CD8-positive, alpha-beta memory T cell (primary cell): ENCODE results near the gene SPOCK1. TPM values are rescaled to one million over a fixed set of nuclear protein-coding genes. Genes with fewer than 3 reads are reported as not detected.

Experiments used
- CTCF ChIA-PET: fragments of 350-600 bp; sonication (Branson Sonifier 250); formaldehyde crosslinking; loops from one replicate; lab custom pipeline; 2021; ENCODE audit warnings: antibody characterized with exemption; lab: Charles Lee
- POLR2A ChIA-PET: fragments of 350-600 bp; sonication (Branson Sonifier 250); formaldehyde crosslinking; loops from one replicate; lab custom pipeline; 2021; ENCODE audit warnings: antibody characterized with exemption; lab: Charles Lee
- DNase-seq, 5 donors: peaks; one replicate each; pipeline versions ENCODE4 v3.0.0 to v3.0.0-alpha.2; 2020 to 2022; ENCODE audit warnings: mixed read lengths in 1 of 5
- H3K27ac ChIP-seq: one replicate; pipeline ENCODE4 v1.7.0; 2013; ENCODE audit warnings: low read depth, mild to moderate bottlenecking, low read length, moderate library complexity
- H3K27me3 ChIP-seq: 2 replicates; pipeline ENCODE4 v1.7.0; 2013; ENCODE audit warnings: low read length, mild to moderate bottlenecking; ENCODE audit not compliant: insufficient read depth, poor library complexity, severe bottlenecking
- H3K36me3 ChIP-seq: 2 replicates; pipeline ENCODE4 v1.7.0; 2013; ENCODE audit warnings: mild to moderate bottlenecking, low read length, moderate library complexity; ENCODE audit not compliant: insufficient read depth
- H3K4me1 ChIP-seq: 2 replicates; pipeline ENCODE4 v1.7.0; 2013; ENCODE audit warnings: mild to moderate bottlenecking, low read length, moderate library complexity; ENCODE audit not compliant: insufficient read depth
- H3K4me3 ChIP-seq: 2 replicates; pipeline ENCODE4 v1.7.0; 2013; ENCODE audit warnings: mild to moderate bottlenecking, low read length
- H3K9me3 ChIP-seq: 2 replicates; pipeline ENCODE4 v1.7.0; 2013; ENCODE audit warnings: mild to moderate bottlenecking, low read length
- H3K27ac Mint-ChIP-seq, 8 donors: one replicate each; pipeline ENCODE4 v1.8.0; 2020 to 2021; ENCODE audit warnings: mixed read lengths in 8 of 8, mild to moderate bottlenecking in 6 of 8, inconsistent platforms in 3 of 8, moderate library complexity in 3 of 8
- H3K27me3 Mint-ChIP-seq, 2 donors: one replicate each; pipeline ENCODE4 v1.8.0; 2020 to 2021; ENCODE audit warnings: mixed read lengths in 2 of 2, mild to moderate bottlenecking in 1 of 2, moderate library complexity in 1 of 2
- H3K36me3 Mint-ChIP-seq, 3 donors: one replicate each; pipeline ENCODE4 v1.8.0; 2020 to 2021; ENCODE audit warnings: mixed read lengths in 3 of 3, inconsistent platforms in 1 of 3, mild to moderate bottlenecking in 1 of 3
- H3K4me1 Mint-ChIP-seq, 3 donors: one replicate each; pipeline ENCODE4 v1.8.0; 2020 to 2021; ENCODE audit warnings: mixed read lengths in 3 of 3, inconsistent platforms in 1 of 3, mild to moderate bottlenecking in 1 of 3
- H3K4me3 Mint-ChIP-seq, 7 donors: one replicate each; pipeline ENCODE4 v1.8.0; 2020 to 2021; ENCODE audit warnings: mixed read lengths in 7 of 7, mild to moderate bottlenecking in 6 of 7, moderate library complexity in 4 of 7, inconsistent platforms in 2 of 7
- H3K9me3 Mint-ChIP-seq, 5 donors: one replicate each; pipeline ENCODE4 v1.8.0; 2020 to 2022; ENCODE audit warnings: mixed read lengths in 5 of 5, mild to moderate bottlenecking in 3 of 5, moderate library complexity in 2 of 5, inconsistent platforms in 1 of 5
- polyA plus RNA-seq: library from polyadenylated mRNA; unstranded; fragments of 300-500 nt; fragmentation: Illumina TruSeq; gene quantifications from one replicate; pipeline ENCODE4 v1.2.3, GENCODE V29; 2021
- total RNA-seq, 2 experiments: library from RNA; stranded (reverse); gene quantifications; one replicate each; pipeline ENCODE4 v1.2.3, GENCODE V29; 2021

The SPOCK1 gene
- total and polyA plus RNA-seq, 3 experiments from 2014 or later = not detected

DNA sequence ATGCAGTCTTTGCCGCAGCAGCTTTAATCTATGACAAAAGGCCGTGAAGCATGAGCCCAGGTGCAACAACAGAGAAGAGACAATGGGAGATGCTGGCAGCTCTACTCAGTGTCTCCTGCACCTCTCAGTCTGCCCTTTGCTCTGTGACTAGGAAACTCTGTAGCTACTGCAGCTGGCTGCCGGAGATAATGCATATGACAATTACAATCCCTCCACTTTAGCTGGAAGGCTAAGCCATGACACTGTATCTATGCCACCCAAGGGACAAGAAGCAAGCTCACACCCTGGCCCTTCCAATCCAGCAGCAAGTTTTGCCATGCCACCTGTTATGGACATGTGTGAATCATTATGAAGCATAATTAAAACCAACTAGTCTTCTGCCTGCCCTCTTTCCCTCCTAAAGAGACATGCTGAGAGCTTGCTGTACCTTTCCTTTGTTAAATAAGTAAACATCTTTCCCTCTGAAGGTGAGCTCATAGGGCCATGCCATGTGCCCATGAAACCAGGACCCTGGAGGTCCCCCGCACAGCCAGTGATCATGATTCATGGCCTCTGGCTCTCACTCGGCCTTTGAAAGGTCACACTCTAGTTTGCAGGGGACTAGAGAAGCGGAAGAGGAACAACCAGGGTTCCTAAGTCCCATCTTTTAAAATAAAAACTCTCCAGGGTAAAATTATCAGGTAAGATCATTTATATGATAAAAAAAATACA, 219.4 kb downstream of the SPOCK1 start:
- no peaks in the 10 kb centered on the region for H3K36me3 Mint-ChIP-seq
- CTCF ChIA-PET = no interaction called here

DNA sequence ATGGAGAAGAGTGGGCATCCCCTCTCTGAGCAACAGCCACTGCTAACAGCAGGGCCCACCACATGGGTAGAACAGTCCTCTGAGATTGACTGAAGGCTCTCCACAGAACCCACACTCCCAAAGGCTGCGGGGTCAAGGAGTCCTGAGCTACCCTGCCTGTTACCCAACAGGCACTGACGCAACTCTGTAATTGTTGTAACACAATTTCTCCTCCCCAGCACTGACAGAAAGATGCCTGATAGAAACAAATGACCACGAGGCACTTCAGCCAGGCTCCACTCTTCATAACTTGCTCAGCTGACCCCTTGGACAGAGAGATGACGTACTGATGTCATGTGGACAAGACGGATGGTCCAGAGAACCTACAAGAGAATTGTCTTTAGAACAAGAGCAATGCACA, 220.7 kb downstream of the SPOCK1 start:
- H3K9me3 ChIP-seq = no peaks in the 10 kb centered on the region
- no peak for DNase-seq
- CTCF ChIA-PET = no interaction called here
- no peak overlapping the region for H3K27ac ChIP-seq
- no peak overlapping the region for H3K4me3 ChIP-seq
- H3K27me3 Mint-ChIP-seq = no peaks in the 10 kb centered on the region
- POLR2A ChIA-PET = no interaction called here
- H3K4me1 ChIP-seq = no peaks in the 10 kb centered on the region
- no peak overlapping the region for H3K27ac Mint-ChIP-seq
- no peaks in the 10 kb centered on the region for H3K36me3 Mint-ChIP-seq
- H3K9me3 Mint-ChIP-seq = peaks cover 0 to 1% (median 0%) of the 10 kb centered on the region in 5 donors
- no peaks in the 10 kb centered on the region for H3K4me1 Mint-ChIP-seq
- no peaks in the 10 kb centered on the region for H3K27me3 ChIP-seq
- no peak overlapping the region for H3K4me3 Mint-ChIP-seq
- no peaks in the 10 kb centered on the region for H3K36me3 ChIP-seq

More for the DNA sequence above, 219.4 kb downstream of the SPOCK1 start:
- no peak overlapping the region for H3K27ac Mint-ChIP-seq
- Histone ChIP-seq H3K36me3 (no peaks in the 10 kb centered on the region), H3K27me3 (no peaks in the 10 kb centered on the region), H3K4me1 (no peaks in the 10 kb centered on the region), H3K4me3 (no peak overlapping the region), H3K9me3 (no peaks in the 10 kb centered on the region), H3K27ac (no peak overlapping the region)
- no peak overlapping the region for H3K4me3 Mint-ChIP-seq
- no peaks in the 10 kb centered on the region for H3K27me3 Mint-ChIP-seq
- no peaks in the 10 kb centered on the region for H3K4me1 Mint-ChIP-seq
- no peak for DNase-seq
- POLR2A ChIA-PET = no interaction called here
- peaks cover 0 to 1% (median 0%) of the 10 kb centered on the region in 5 donors for H3K9me3 Mint-ChIP-seq

DNA sequence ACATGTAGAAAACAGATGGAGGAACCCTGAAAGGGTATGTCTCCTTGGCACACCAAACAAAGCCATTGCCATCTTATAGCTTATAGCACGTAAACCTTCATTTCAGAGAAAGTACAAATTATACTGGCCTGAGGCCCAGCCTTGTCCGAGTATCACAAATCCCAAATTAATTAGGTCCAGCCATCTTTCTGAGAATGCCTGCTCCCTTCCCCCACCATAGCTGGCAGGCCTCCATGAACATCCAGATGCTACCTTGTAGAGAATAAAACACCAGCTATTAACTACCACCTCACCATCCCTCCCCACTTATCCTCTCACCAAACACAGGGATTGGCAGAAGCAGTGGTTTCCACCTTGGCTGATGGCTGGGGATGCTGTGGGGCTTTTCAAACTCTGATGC, 224.0 kb downstream of the SPOCK1 start:
- Histone ChIP-seq H3K27me3 (no peaks in the 10 kb centered on the region), H3K36me3 (no peaks in the 10 kb centered on the region), H3K4me1 (no peaks in the 10 kb centered on the region), H3K4me3 (no peak overlapping the region), H3K27ac (no peak overlapping the region), H3K9me3 (no peaks in the 10 kb centered on the region)
- POLR2A ChIA-PET = no interaction called here
- H3K4me1 Mint-ChIP-seq = no peaks in the 10 kb centered on the region
- no peaks in the 10 kb centered on the region for H3K36me3 Mint-ChIP-seq
- CTCF ChIA-PET = interaction anchor here (0.5 kb wide), 1 partner anchor 27 kb away, joined by 4 read pairs; no protein-coding TSS in a partner anchor
- H3K27me3 Mint-ChIP-seq = peaks cover 0 to under 1% of the 10 kb centered on the region in 2 donors
- no peak overlapping the region for H3K27ac Mint-ChIP-seq
- DNase-seq = no peak
- no peak overlapping the region for H3K4me3 Mint-ChIP-seq
- peaks cover 0 to 1% (median 0%) of the 10 kb centered on the region in 5 donors for H3K9me3 Mint-ChIP-seq

DNA sequence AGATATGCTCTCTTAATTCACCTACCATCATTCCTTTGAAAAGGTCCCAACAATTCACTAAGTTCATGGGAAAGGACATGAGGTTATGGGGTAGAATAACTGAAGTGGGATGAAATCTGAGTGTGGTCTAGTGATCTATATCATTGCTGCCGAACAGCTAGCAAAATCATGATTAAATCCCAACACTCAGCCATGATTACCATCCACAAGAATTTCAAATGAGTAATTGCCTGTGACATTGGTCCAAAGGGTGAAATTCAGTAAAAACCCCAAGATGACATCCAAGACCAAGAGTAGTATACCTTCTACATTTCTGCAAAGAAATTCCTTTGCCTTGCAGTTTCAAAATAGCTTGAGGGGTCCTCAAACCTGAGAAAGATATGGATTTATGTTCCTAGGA, 225.6 kb downstream of the SPOCK1 start:
- no peaks in the 10 kb centered on the region for H3K36me3 ChIP-seq
- H3K4me3 ChIP-seq = no peak overlapping the region
- H3K27me3 Mint-ChIP-seq = peaks cover 0 to 3% of the 10 kb centered on the region in 2 donors
- H3K36me3 Mint-ChIP-seq = no peaks in the 10 kb centered on the region
- H3K4me1 Mint-ChIP-seq = no peaks in the 10 kb centered on the region
- no peaks in the 10 kb centered on the region for H3K9me3 ChIP-seq
- ChIA-PET POLR2A (no interaction called here), CTCF (no interaction called here)
- no peak overlapping the region for H3K27ac Mint-ChIP-seq
- no peak for DNase-seq
- H3K27me3 ChIP-seq = no peaks in the 10 kb centered on the region
- no peak overlapping the region for H3K4me3 Mint-ChIP-seq
- peaks cover 0 to 1% (median 0%) of the 10 kb centered on the region in 5 donors for H3K9me3 Mint-ChIP-seq
- H3K27ac ChIP-seq = no peak overlapping the region
- H3K4me1 ChIP-seq = no peaks in the 10 kb centered on the region

DNA sequence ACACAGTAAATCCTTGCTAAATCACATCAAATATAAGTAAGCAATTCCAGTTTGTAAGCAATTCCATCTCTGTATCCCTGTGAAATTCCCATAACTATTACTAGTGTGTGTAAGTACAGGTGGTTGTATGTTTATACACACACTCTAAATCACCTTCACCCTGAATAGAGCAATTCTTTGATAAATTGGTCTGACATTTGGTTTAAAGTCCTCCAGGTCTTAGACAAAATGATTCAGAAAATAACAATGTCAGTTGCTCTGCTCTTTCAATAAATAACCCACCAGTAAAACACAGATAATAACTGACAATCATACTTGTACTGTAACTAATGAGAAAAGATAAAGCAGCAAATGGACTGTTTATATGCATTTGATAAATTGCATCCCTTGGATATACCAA, 226.3 kb downstream of the SPOCK1 start:
- H3K36me3 Mint-ChIP-seq = no peaks in the 10 kb centered on the region
- no peaks in the 10 kb centered on the region for H3K4me1 ChIP-seq
- no peak overlapping the region for H3K27ac Mint-ChIP-seq
- no peaks in the 10 kb centered on the region for H3K4me1 Mint-ChIP-seq
- H3K4me3 ChIP-seq = no peak overlapping the region
- no peak overlapping the region for H3K27ac ChIP-seq
- CTCF ChIA-PET = no interaction called here
- no peaks in the 10 kb centered on the region for H3K27me3 ChIP-seq
- POLR2A ChIA-PET = no interaction called here
- H3K4me3 Mint-ChIP-seq = no peak overlapping the region
- H3K9me3 Mint-ChIP-seq = peaks cover 0 to 1% (median 0%) of the 10 kb centered on the region in 5 donors
- H3K36me3 ChIP-seq = no peaks in the 10 kb centered on the region
- no peak for DNase-seq
- no peaks in the 10 kb centered on the region for H3K9me3 ChIP-seq
- peaks cover 0 to 3% of the 10 kb centered on the region in 2 donors for H3K27me3 Mint-ChIP-seq

DNA sequence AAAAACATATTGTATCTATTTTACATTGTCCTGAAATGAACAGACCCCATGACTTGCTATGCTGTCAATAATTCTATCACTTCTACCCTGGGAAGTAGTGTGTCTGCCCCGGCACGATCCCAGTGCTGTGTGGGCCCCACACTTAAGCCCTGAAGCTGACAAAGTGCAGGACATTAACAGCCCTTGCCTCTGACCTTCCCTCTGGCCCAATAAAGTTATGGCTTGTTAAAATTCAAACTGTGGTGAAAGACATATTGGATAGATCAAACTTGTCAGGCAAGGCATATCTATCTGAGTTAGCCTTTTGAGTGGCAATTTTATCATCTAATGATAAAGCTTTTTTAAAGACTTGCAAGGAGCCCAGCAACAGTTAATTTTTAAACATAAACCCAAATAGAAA, 229.2 kb downstream of the SPOCK1 start:
- Histone ChIP-seq H3K27ac (no peak overlapping the region), H3K27me3 (no peaks in the 10 kb centered on the region), H3K4me3 (no peak overlapping the region), H3K9me3 (no peaks in the 10 kb centered on the region), H3K4me1 (no peaks in the 10 kb centered on the region), H3K36me3 (no peaks in the 10 kb centered on the region)
- Mint-ChIP-seq H3K27me3 (peaks cover 2 to 3% of the 10 kb centered on the region in 2 donors), H3K4me3 (no peak overlapping the region), H3K4me1 (no peaks in the 10 kb centered on the region), H3K36me3 (no peaks in the 10 kb centered on the region), H3K27ac (no peak overlapping the region), H3K9me3 (no peaks in the 10 kb centered on the region)
- ChIA-PET POLR2A (no interaction called here), CTCF (no interaction called here)
- DNase-seq = no peak

DNA sequence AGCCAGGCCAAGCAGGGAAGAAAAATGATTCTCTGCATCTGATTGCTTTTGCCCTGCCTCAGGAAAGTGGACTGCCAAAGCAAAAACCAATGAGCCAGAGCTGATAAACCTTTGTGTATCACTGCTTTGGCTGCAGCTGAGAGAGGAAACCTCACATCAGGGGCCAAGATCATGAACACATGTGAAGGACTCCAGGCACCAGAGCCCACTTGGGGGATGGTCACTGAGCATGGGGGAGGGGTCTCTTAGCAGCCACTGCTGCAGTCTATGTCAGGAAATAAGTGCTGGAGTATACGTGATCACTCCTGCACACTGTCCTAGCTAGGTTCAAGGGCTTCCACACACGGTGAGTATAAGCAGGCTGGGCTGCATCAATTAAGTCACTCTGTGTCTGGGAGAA, 229.9 kb downstream of the SPOCK1 start:
- ChIA-PET POLR2A (no interaction called here), CTCF (no interaction called here)
- Mint-ChIP-seq H3K4me1 (no peaks in the 10 kb centered on the region), H3K36me3 (no peaks in the 10 kb centered on the region), H3K27ac (no peak overlapping the region), H3K27me3 (peaks cover 3% of the 10 kb centered on the region in 2 donors), H3K9me3 (peaks cover 0 to 3% (median 0%) of the 10 kb centered on the region in 5 donors), H3K4me3 (no peak overlapping the region)
- no peak for DNase-seq
- Histone ChIP-seq H3K27ac (no peak overlapping the region), H3K4me3 (no peak overlapping the region), H3K9me3 (no peaks in the 10 kb centered on the region), H3K36me3 (no peaks in the 10 kb centered on the region), H3K27me3 (no peaks in the 10 kb centered on the region), H3K4me1 (no peaks in the 10 kb centered on the region)

DNA sequence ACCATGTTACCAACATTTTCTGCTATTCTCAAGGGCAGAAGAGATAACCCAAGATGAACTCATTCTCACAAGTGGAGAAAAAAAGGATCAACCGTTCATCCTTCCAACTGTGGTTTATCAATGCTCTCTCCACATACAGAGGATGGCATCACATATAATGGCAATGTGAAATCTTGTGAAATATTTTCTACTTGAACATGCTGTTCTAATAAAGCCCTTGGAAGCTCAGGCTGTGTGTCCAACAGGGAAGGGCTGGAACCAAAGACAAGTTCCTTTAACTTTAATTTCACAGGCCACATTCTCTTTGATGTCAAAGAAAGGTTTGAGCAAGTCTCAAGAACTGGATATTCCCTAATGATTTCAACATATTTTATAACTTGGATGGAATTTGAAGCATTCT, 230.5 kb downstream of the SPOCK1 start:
- Mint-ChIP-seq H3K27ac (no peak overlapping the region), H3K27me3 (peaks cover 3% of the 10 kb centered on the region in 2 donors), H3K9me3 (peaks cover 0 to 3% (median 0%) of the 10 kb centered on the region in 5 donors), H3K4me3 (no peak overlapping the region), H3K4me1 (no peaks in the 10 kb centered on the region), H3K36me3 (no peaks in the 10 kb centered on the region)
- Histone ChIP-seq H3K27ac (no peak overlapping the region), H3K36me3 (no peaks in the 10 kb centered on the region), H3K9me3 (no peaks in the 10 kb centered on the region), H3K4me1 (no peaks in the 10 kb centered on the region), H3K27me3 (no peaks in the 10 kb centered on the region), H3K4me3 (no peak overlapping the region)
- POLR2A ChIA-PET = no interaction called here
- no peak for DNase-seq
- CTCF ChIA-PET = no interaction called here
